Measurements from ENCODE around the gene PRKD2.

DNA sequence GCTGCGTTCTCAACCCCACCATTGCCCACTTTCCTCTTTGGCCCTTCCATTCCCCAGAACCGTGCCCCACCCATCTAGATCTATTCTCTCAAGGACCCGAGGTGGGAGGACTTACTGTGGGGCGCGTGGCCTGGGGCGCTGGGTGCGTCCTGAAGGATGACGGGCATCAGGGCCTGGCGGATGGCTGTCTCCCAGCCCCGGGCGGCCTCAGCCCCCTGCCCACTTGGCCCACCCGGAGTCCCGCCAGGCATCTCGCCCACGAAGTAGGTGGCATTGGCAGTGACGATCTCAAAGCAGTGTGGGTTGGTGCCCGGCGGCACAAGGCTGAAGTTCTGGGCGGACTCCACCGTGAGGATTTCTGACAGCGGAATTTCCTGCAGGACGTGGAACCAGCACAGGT, 23.2 kb downstream of the PRKD2 start:
- TF ChIP-seq, protein P1, sequence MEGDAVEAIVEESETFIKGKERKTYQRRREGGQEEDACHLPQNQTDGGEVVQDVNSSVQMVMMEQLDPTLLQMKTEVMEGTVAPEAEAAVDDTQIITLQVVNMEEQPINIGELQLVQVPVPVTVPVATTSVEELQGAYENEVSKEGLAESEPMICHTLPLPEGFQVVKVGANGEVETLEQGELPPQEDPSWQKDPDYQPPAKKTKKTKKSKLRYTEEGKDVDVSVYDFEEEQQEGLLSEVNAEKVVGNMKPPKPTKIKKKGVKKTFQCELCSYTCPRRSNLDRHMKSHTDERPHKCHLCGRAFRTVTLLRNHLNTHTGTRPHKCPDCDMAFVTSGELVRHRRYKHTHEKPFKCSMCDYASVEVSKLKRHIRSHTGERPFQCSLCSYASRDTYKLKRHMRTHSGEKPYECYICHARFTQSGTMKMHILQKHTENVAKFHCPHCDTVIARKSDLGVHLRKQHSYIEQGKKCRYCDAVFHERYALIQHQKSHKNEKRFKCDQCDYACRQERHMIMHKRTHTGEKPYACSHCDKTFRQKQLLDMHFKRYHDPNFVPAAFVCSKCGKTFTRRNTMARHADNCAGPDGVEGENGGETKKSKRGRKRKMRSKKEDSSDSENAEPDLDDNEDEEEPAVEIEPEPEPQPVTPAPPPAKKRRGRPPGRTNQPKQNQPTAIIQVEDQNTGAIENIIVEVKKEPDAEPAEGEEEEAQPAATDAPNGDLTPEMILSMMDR (IDR thresholded peaks at IDR 0.05): no peak
- no peak for TF ChIP-seq POLR2A (IDR thresholded peaks at IDR 0.05)

Data from heart left ventricle (tissue), 13 donors.